Transverse colon (tissue), 4 donors: ENCODE data around the gene SNX27. TPM values are rescaled to one million over a fixed set of nuclear protein-coding genes. Genes with fewer than 3 reads are reported as not detected.

Experiments
- DNase-seq: peaks from one replicate; pipeline ENCODE4 v3.0.0-alpha.2; 2019
- H3K27ac ChIP-seq, 4 donors: fragments of 200-600 bp; sonication (generic); 2 replicates each; pipeline ENCODE4 v1.5.1; 2016 to 2018; ENCODE audit warnings: inconsistent platforms in 4 of 4
- H3K27me3 ChIP-seq: fragments of 200-600 bp; sonication (generic); 2 replicates; pipeline ENCODE4 v1.5.1; 2017; ENCODE audit warnings: inconsistent platforms
- H3K36me3 ChIP-seq, 4 donors: fragments of 200-600 bp; sonication (generic); 2 replicates each; pipeline ENCODE4 v1.5.1; 2017 to 2019; ENCODE audit warnings: inconsistent platforms in 4 of 4
- H3K4me1 ChIP-seq, 4 donors: fragments of 200-600 bp; sonication (generic); 2 replicates each; pipeline ENCODE4 v1.5.1; 2017 to 2020; ENCODE audit warnings: inconsistent platforms in 4 of 4
- H3K4me3 ChIP-seq, 4 donors: fragments of 200-600 bp; sonication (generic); 1 replicate in 1 of 4; 2 replicates in 3 of 4; pipeline versions ENCODE4 v1.5.1 to v1.6.1; 2017 to 2019; ENCODE audit warnings: inconsistent platforms in 4 of 4
- H3K9me3 ChIP-seq, 2 donors: fragments of 200-600 bp; sonication (generic); 2 replicates each; pipeline ENCODE4 v1.5.1; 2017 to 2019; ENCODE audit warnings: inconsistent platforms in 2 of 2
- CTCF ChIP-seq, 5 experiments: fragments of 200-600 bp in 3 of 5; fragments of 450-650 bp in 2 of 5; sonication (generic) in 3 of 5; IDR thresholded peaks; 1 replicate in 2 of 5; 2 replicates in 3 of 5; pipeline ENCODE4 v1.5.1; 2016 to 2017; ENCODE audit warnings: antibody characterized with exemption in 5 of 5, inconsistent platforms in 3 of 5, mild to moderate bottlenecking in 2 of 5, moderate library complexity in 1 of 5
- EP300 ChIP-seq: sonication (generic); formaldehyde crosslinking; IDR thresholded peaks from one replicate; pipeline ENCODE4 v1.6.1; 2017; ENCODE audit warnings: antibody characterized with exemption, low read depth
- POLR2A ChIP-seq: fragments of 450-650 bp; IDR thresholded peaks from one replicate; pipeline ENCODE4 v1.6.1; 2016; ENCODE audit warnings: antibody characterized with exemption, mild to moderate bottlenecking, moderate library complexity
- POLR2AphosphoS5 ChIP-seq, 3 donors: sonication (generic); formaldehyde crosslinking; IDR thresholded peaks; one replicate each; pipeline ENCODE4 v1.6.1; 2016; ENCODE audit warnings: antibody characterized with exemption in 3 of 3
- WGBS, 2 donors: methylation state at CpG; one replicate each; pipeline ENCODE4 v1.1.5; 2018; ENCODE audit warnings: low coverage in 1 of 2; 5-methylcytosine and 5-hydroxymethylcytosine counted together
- in situ Hi-C, 4 donors: fragments of 200-750 bp; cut with MboI; loops; one replicate each; pipeline versions ENCODE4 v1.15.0 to v1.15.1; 2017; ENCODE audit warnings: low sequenced_read_pairs in 3 of 4, low pct_ligation_motif_present in 1 of 4, low pct_unique_long_range_greater_than_20kb in 1 of 4
- intact Hi-C: fragments of 100-400 bp; cut with DNase I; formaldehyde crosslinking; loops from one replicate; pipeline ENCODE4 v1.15.1; 2023; ENCODE audit warnings: low total_unique reads
- total RNA-seq, 4 donors: library from RNA; depleted of rRNA; stranded (reverse); fragments of >200 nt; gene quantifications; one replicate each; pipeline ENCODE4 v1.1.0, GENCODE V29; 2016

The SNX27 gene
- total RNA-seq, 4 donors from 2014 or later = 11.5 to 37.0 (median 24.6) TPM

- TF ChIP-seq EP300 (no peak), CTCF (IDR thresholded peaks at IDR 0.05) (no peak), POLR2AphosphoS5 (IDR thresholded peaks at IDR 0.05) (no peak), POLR2A (no peak)
- no peaks in the 10 kb centered on the region for H3K36me3 ChIP-seq
- 56% methylated on average over 2 of the region's 2 CpGs; no CpG with 5 or more reads in 1 of the 2 donors for WGBS, 2 donors
- H3K4me1 ChIP-seq = peaks cover 5 to 35% (median 24%) of the 10 kb centered on the region in 4 donors
- peaks cover 19% of the 10 kb centered on the region for H3K27me3 ChIP-seq
- peak overlapping the region in 3 of 4 donors; percentile 28 to 60 (median 42) for H3K27ac ChIP-seq
- in situ Hi-C loops = no loop called here
- no peaks in the 10 kb centered on the region for H3K9me3 ChIP-seq
- intact Hi-C loops = no loop called here
- peak; percentile 79 for DNase-seq
- H3K4me3 ChIP-seq = no peak overlapping the region
These were observed 101.2 kb downstream of the SNX27 start for GRCh38 chr1:151713044-151713443.

GRCh38 chr1:151713874-151714273, 102.0 kb downstream of the SNX27 start:
- Histone ChIP-seq H3K36me3 (no peaks in the 10 kb centered on the region), H3K4me1 (peaks cover 5 to 38% (median 24%) of the 10 kb centered on the region in 4 donors), H3K27me3 (peaks cover 19% of the 10 kb centered on the region), H3K9me3 (no peaks in the 10 kb centered on the region), H3K27ac (no peak overlapping the region), H3K4me3 (no peak overlapping the region)
- 83% methylated on average over 2 of the region's 2 CpGs; no CpG with 5 or more reads in 1 of the 2 donors for WGBS, 2 donors
- in situ Hi-C loops (no loop called here), intact Hi-C loops (no loop called here)
- TF ChIP-seq POLR2A = no peak
- no peak for TF ChIP-seq CTCF (IDR thresholded peaks at IDR 0.05)
- TF ChIP-seq POLR2AphosphoS5 (IDR thresholded peaks at IDR 0.05) = no peak
- TF ChIP-seq EP300 = no peak
- DNase-seq = no peak

- no peak overlapping the region for H3K4me3 ChIP-seq
- no peaks in the 10 kb centered on the region for H3K36me3 ChIP-seq
- in situ Hi-C loops = no loop called here
- no peak for DNase-seq
- peaks cover 19% of the 10 kb centered on the region for H3K27me3 ChIP-seq
- peaks cover 5 to 40% (median 25%) of the 10 kb centered on the region in 4 donors for H3K4me1 ChIP-seq
- H3K27ac ChIP-seq = no peak overlapping the region
- intact Hi-C loops = no loop called here
- WGBS, 2 donors = 70 to 81% methylated on average over 5 to 10 of the region's 10 CpGs
- H3K9me3 ChIP-seq = no peaks in the 10 kb centered on the region
- TF ChIP-seq POLR2AphosphoS5 (IDR thresholded peaks at IDR 0.05) = no peak
- TF ChIP-seq CTCF (IDR thresholded peaks at IDR 0.05) = no peak
- no peak for TF ChIP-seq POLR2A
- no peak for TF ChIP-seq EP300
These were observed 103.2 kb downstream of the SNX27 start for GRCh38 chr1:151714820-151715725.

- H3K27ac ChIP-seq = no peak overlapping the region
- peaks cover 5 to 48% (median 33%) of the 10 kb centered on the region in 4 donors for H3K4me1 ChIP-seq
- intact Hi-C loops (no loop called here), in situ Hi-C loops (no loop called here)
- peaks cover 19% of the 10 kb centered on the region for H3K27me3 ChIP-seq
- no peak overlapping the region for H3K4me3 ChIP-seq
- TF ChIP-seq POLR2A (no peak), CTCF (IDR thresholded peaks at IDR 0.05) (no peak), EP300 (no peak), POLR2AphosphoS5 (IDR thresholded peaks at IDR 0.05) (no peak)
- H3K36me3 ChIP-seq = no peaks in the 10 kb centered on the region
- DNase-seq = no peak
- 63 to 68% methylated on average over 4 to 17 of the region's 17 CpGs for WGBS, 2 donors
- H3K9me3 ChIP-seq = no peaks in the 10 kb centered on the region
These were observed 104.0 kb downstream of the SNX27 start for GRCh38 chr1:151715726-151716404.
